Mucosa of descending colon (tissue), 3 donors: ENCODE measurements around the gene DHRS12. TPM values are rescaled to one million over a fixed set of nuclear protein-coding genes. Genes with fewer than 3 reads are reported as not detected.

ENCODE experiments used
- ATAC-seq: fragments of 200-7000 bp; cut with Tn5 transposase; one replicate; pipeline ENCODE4 v1.9.1; 2020; ENCODE audit warnings: mild to moderate bottlenecking, moderate library complexity
- DNase-seq, 3 donors: peaks; one replicate each; pipeline ENCODE4 v3.0.0-alpha.2; 2020
- H3K36me3 ChIP-seq: fragments of 200-600 bp; one replicate; pipeline ENCODE4 v1.8.0; 2021; ENCODE audit warnings: low read depth, mild to moderate bottlenecking
- H3K4me1 ChIP-seq: fragments of 200-600 bp; one replicate; pipeline ENCODE4 v1.8.0; 2021; ENCODE audit warnings: low read depth, mild to moderate bottlenecking
- H3K4me3 ChIP-seq: fragments of 200-600 bp; one replicate; pipeline ENCODE4 v1.8.0; 2021; ENCODE audit warnings: mild to moderate bottlenecking
- H3K9me3 ChIP-seq: fragments of 200-600 bp; one replicate; pipeline ENCODE4 v1.8.0; 2021; ENCODE audit warnings: mild to moderate bottlenecking
- CTCF ChIP-seq: fragments of 200-600 bp; IDR thresholded peaks from one replicate; pipeline ENCODE4 v1.8.0; 2022; ENCODE audit warnings: antibody characterized with exemption, mild to moderate bottlenecking
- intact Hi-C, 2 donors: fragments of 100-400 bp; cut with DNase I in 1 of 2; cut with micrococcal nuclease in 1 of 2; formaldehyde crosslinking; loops; one replicate each; pipeline versions ENCODE4 v1.11.0 to v1.11.1; 2022; cut with DNase I, micrococcal nuclease
- total RNA-seq, 3 donors: library from RNA; stranded (reverse); fragmentation: NEBNext Ultra II Directional in 2 of 3; extraction: Animal tissue kit (Norgen Biotek cat#: 25700) in 2 of 3; gene quantifications; one replicate each; pipeline versions ENCODE4 v1.2.1 to v1.2.4, GENCODE V29; 2021 to 2023
- donor health status: DM: no; HTN: no; CAD: no; lungs with moderate emphysema.
- donor health status: DM: no; HTN: no; CAD: no.
- donor health status: DM: no; HTN: yes; CAD: no.

The DHRS12 gene
- total RNA-seq, 3 donors from 2014 or later = 11.8 to 15.1 (median 14.1) TPM

GRCh38 chr13:51778392-51778791 lies 25.6 kb downstream of the DHRS12 start:
- Histone ChIP-seq H3K4me3 (no peak overlapping the region), H3K9me3 (no peaks in the 10 kb centered on the region), H3K4me1 (no peaks in the 10 kb centered on the region), H3K36me3 (no peaks in the 10 kb centered on the region)
- DNase-seq = no peak
- no peak for ATAC-seq
- intact Hi-C loops = no loop called here
- no peak for TF ChIP-seq CTCF

- H3K36me3 ChIP-seq = no peaks in the 10 kb centered on the region
- no peak for DNase-seq
- H3K9me3 ChIP-seq = no peaks in the 10 kb centered on the region
- intact Hi-C loops = no loop called here
- no peaks in the 10 kb centered on the region for H3K4me1 ChIP-seq
- no peak for TF ChIP-seq CTCF
- no peak overlapping the region for H3K4me3 ChIP-seq
- no peak for ATAC-seq
These were observed 26.0 kb downstream of the DHRS12 start for GRCh38 chr13:51777921-51778320.

GRCh38 chr13:51776179-51776578 lies 27.8 kb downstream of the DHRS12 start:
- H3K9me3 ChIP-seq = no peaks in the 10 kb centered on the region
- H3K4me1 ChIP-seq = no peaks in the 10 kb centered on the region
- intact Hi-C loops = no loop called here
- ATAC-seq = no peak
- TF ChIP-seq CTCF = no peak
- H3K4me3 ChIP-seq = no peak overlapping the region
- no peak for DNase-seq
- no peaks in the 10 kb centered on the region for H3K36me3 ChIP-seq

GRCh38 chr13:51773515-51773914 lies 30.4 kb downstream of the DHRS12 start:
- DNase-seq = no peak
- no peaks in the 10 kb centered on the region for H3K9me3 ChIP-seq
- no peak for ATAC-seq
- no peaks in the 10 kb centered on the region for H3K36me3 ChIP-seq
- TF ChIP-seq CTCF = no peak
- no peak overlapping the region for H3K4me3 ChIP-seq
- intact Hi-C loops = no loop called here
- no peaks in the 10 kb centered on the region for H3K4me1 ChIP-seq

- intact Hi-C loops = no loop called here
- no peak for ATAC-seq
- Histone ChIP-seq H3K4me3 (no peak overlapping the region), H3K36me3 (no peaks in the 10 kb centered on the region), H3K9me3 (no peaks in the 10 kb centered on the region), H3K4me1 (no peaks in the 10 kb centered on the region)
- no peak for DNase-seq
- TF ChIP-seq CTCF = no peak
These were observed 31.2 kb downstream of the DHRS12 start for GRCh38 chr13:51772781-51773180.

DNA sequence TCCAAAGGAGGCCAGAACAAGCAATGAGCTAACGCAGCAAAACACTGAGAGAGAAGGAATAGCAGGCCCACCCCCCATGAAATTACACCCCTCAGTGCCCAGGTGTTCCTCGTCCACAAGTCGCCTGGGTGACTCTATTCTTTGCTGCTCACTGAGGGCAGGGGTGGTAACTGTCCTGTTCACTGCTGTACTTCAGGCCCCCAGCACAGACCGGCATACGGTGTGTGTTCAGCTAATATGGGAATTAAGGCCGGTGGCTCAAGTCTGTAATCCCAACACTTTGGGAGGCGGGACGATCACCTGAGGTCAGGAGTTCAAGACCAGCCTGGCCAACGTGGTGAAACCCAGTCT lies 31.9 kb downstream of the DHRS12 start:
- ATAC-seq (no peak), DNase-seq (no peak)
- TF ChIP-seq CTCF = no peak
- H3K9me3 ChIP-seq = no peaks in the 10 kb centered on the region
- no peaks in the 10 kb centered on the region for H3K4me1 ChIP-seq
- intact Hi-C loops = no loop called here
- H3K36me3 ChIP-seq = no peaks in the 10 kb centered on the region
- H3K4me3 ChIP-seq = no peak overlapping the region
